KOPT-K1 (cell line): Measurements from ENCODE around the gene GATAD2A.
"Not testable (repeated sequence)": the region's sequence is repeated elsewhere in the genome, so short reads cannot be mapped to it uniquely, and the experiment has no call there.

Source experiments
- H3K27ac ChIP-seq: fragments of 200-600 bp; sonication (generic); 2 replicates; pipeline ENCODE4 v1.5.1; 2016; ENCODE audit warnings: antibody characterized with exemption, mild to moderate bottlenecking, low read depth, low read length; ENCODE audit not compliant: poor library complexity, severe bottlenecking
- H3K36me3 ChIP-seq: fragments of 200-600 bp; sonication (generic); 2 replicates; pipeline ENCODE4 v1.5.1; 2017; ENCODE audit warnings: antibody characterized with exemption, mild to moderate bottlenecking, low read length, moderate library complexity; ENCODE audit not compliant: insufficient read depth
- H3K9me3 ChIP-seq: fragments of 200-600 bp; sonication (generic); 2 replicates; pipeline ENCODE4 v1.5.1; 2017; ENCODE audit warnings: antibody characterized with exemption, low read length, mild to moderate bottlenecking; ENCODE audit not compliant: insufficient read depth, poor library complexity, severe bottlenecking

GATAD2A gene

GRCh38 chr19:19460761-19461265, 55.3 kb downstream of the GATAD2A start:
- Histone ChIP-seq H3K9me3 (peaks cover 12% of the 10 kb centered on the region), H3K27ac (peak overlapping the region; percentile 82), H3K36me3 (peaks cover 41% of the 10 kb centered on the region)

GRCh38 chr19:19461306-19461670, 55.8 kb downstream of the GATAD2A start:
- Histone ChIP-seq H3K36me3 (peaks cover 44% of the 10 kb centered on the region), H3K9me3 (peaks cover 17% of the 10 kb centered on the region), H3K27ac (peak overlapping the region; percentile 82)

GRCh38 chr19:19461671-19462622, 56.5 kb downstream of the GATAD2A start:
- peak overlapping the region; percentile 82 for H3K27ac ChIP-seq
- peaks cover 44% of the 10 kb centered on the region for H3K36me3 ChIP-seq
- peaks cover 24% of the 10 kb centered on the region for H3K9me3 ChIP-seq

GRCh38 chr19:19463348-19464117, 58.1 kb downstream of the GATAD2A start:
- Histone ChIP-seq H3K9me3 (peaks cover 39% of the 10 kb centered on the region), H3K36me3 (peaks cover 57% of the 10 kb centered on the region), H3K27ac (no peak overlapping the region)

- Histone ChIP-seq H3K9me3 (peaks cover 48% of the 10 kb centered on the region), H3K36me3 (peaks cover 64% of the 10 kb centered on the region), H3K27ac (no peak overlapping the region)
Measured at GRCh38 chr19:19464339-19465098, 59.0 kb downstream of the GATAD2A start.

- no peak overlapping the region for H3K27ac ChIP-seq
- peaks cover 72% of the 10 kb centered on the region for H3K36me3 ChIP-seq
- H3K9me3 ChIP-seq = peaks cover 48% of the 10 kb centered on the region
Measured at GRCh38 chr19:19465436-19466070, 60.1 kb downstream of the GATAD2A start.

GRCh38 chr19:19466201-19466600, 60.7 kb downstream of the GATAD2A start:
- peaks cover 78% of the 10 kb centered on the region for H3K36me3 ChIP-seq
- peaks cover 48% of the 10 kb centered on the region for H3K9me3 ChIP-seq
- H3K27ac ChIP-seq = no peak overlapping the region

- H3K27ac ChIP-seq = no peak overlapping the region
- H3K9me3 ChIP-seq = peaks cover 48% of the 10 kb centered on the region
- peaks cover 93% of the 10 kb centered on the region for H3K36me3 ChIP-seq
Measured at GRCh38 chr19:19468424-19469050, 63.1 kb downstream of the GATAD2A start.

- peaks cover 38% of the 10 kb centered on the region for H3K9me3 ChIP-seq
- peaks cover 95% of the 10 kb centered on the region for H3K36me3 ChIP-seq
- no peak overlapping the region for H3K27ac ChIP-seq
Measured at GRCh38 chr19:19470579-19470978, 65.1 kb downstream of the GATAD2A start.

GRCh38 chr19:19471682-19472081, 66.2 kb downstream of the GATAD2A start:
- H3K9me3 ChIP-seq = peaks cover 27% of the 10 kb centered on the region
- no peak overlapping the region for H3K27ac ChIP-seq
- peaks cover 95% of the 10 kb centered on the region for H3K36me3 ChIP-seq

GRCh38 chr19:19472106-19472505, 66.6 kb downstream of the GATAD2A start:
- peaks cover 22% of the 10 kb centered on the region for H3K9me3 ChIP-seq
- H3K36me3 ChIP-seq = peaks cover 95% of the 10 kb centered on the region
- H3K27ac ChIP-seq = not testable (repeated sequence)

- Histone ChIP-seq H3K36me3 (peaks cover 99% of the 10 kb centered on the region), H3K9me3 (no peaks in the 10 kb centered on the region), H3K27ac (no peak overlapping the region)
Measured at GRCh38 chr19:19475015-19475765, 69.7 kb downstream of the GATAD2A start.
